Measurements from ENCODE around the gene HOXA7.

Gene HOXA7

DNA sequence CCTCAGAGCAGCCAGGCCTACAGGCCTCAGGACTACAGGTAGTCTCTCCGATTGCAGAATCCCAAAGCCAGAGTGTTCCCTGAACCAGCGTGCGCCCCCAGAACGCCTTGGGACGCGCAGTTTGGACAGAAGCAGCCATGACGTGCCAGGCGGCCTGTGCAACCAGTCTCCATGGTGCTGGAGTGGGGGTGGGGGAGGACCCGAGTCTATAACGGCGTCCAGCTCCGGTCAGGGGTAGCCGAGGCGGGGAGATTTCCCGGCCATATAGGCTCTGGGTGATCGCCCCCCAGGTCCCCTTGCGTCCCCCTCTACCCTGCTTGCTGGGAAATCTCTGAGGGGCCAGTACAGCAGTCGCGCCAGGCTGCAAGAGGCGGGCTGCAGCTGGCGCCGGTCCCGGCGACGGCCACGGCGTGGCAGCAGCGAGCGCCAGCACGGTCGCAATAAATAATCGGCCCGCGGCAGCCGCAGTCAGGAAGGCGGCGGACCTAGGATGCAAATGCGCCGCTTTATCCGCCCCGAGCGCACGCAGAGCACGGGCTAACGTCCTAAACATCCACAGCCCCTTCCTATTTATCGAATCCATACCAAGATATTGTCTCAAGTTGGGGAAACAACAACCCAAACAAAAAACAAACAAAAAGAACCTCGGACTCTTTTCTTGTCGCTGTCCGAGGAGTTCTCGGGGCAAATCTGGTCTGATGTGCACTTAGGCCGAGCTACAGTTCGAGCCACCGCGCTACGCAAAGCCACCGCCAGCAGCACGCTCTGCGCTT, 5.7 kb downstream of the HOXA7 start:
- Histone ChIP-seq H3K27me3 (replicated peaks; ENCODE audit: control insufficient read depth, insufficient read depth, low read length, poor library complexity, severe bottlenecking) (peaks cover 85% of the 10 kb centered on the region), H3K36me3 (ENCODE audit: control insufficient read depth, insufficient read depth, low read length) (no peaks in the 10 kb centered on the region), H3K4me3 (ENCODE audit: insufficient read depth, low read depth, low read length, poor library complexity, severe bottlenecking) (peak overlapping the region; percentile 48), H3K4me1 (ENCODE audit: control insufficient read depth, insufficient read depth, low read length, poor library complexity, severe bottlenecking) (peaks cover 38% of the 10 kb centered on the region), H3K27ac (ENCODE audit: insufficient read depth, low read length, poor library complexity, severe bottlenecking) (no peak overlapping the region), H3K9me3 (ENCODE audit: control insufficient read depth, low read length) (no peaks in the 10 kb centered on the region)
- DNase-seq: peak; percentile 42 to 48 (median 43)

DNA sequence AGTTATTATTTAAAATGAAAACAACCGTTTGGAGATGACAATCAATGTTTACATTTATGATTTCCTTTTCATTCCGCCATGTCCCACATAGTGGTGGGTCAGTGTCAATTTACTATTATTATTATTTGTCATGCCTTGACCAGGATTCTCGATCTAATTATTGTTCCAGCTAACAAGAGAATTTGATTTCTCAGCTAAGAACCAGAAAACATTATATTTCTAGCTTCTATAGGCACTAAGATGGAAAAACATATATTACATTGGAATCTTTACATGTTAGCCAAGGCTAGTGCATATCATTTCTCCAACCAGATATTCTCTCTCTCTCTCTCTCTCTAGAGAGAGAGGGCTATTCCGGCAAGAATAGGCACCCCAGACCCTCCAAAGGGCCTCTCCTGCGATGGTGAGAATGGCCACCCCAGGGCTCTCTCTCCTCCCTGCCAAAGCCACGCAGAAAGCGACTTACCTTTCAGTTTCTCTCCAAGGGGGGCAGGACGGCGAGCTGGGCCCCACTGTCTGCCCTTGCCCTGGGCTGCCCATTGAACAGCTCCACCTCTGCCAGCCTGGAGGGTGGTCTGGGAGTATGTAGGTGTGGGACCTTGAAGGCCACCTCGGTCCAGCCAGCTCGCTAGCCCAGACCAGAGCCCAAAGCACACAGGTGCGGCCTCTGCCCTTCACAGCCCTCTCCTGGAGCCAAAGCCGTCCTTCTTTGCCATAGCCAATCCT, 6.5 kb downstream of the HOXA7 start:
- Histone ChIP-seq H3K27ac (ENCODE audit: insufficient read depth, low read length, poor library complexity, severe bottlenecking) (no peak overlapping the region), H3K9me3 (ENCODE audit: control insufficient read depth, low read length) (no peaks in the 10 kb centered on the region), H3K27me3 (replicated peaks; ENCODE audit: control insufficient read depth, insufficient read depth, low read length, poor library complexity, severe bottlenecking) (peaks cover 78% of the 10 kb centered on the region), H3K4me1 (ENCODE audit: control insufficient read depth, insufficient read depth, low read length, poor library complexity, severe bottlenecking) (peaks cover 31% of the 10 kb centered on the region), H3K4me3 (ENCODE audit: insufficient read depth, low read depth, low read length, poor library complexity, severe bottlenecking) (no peak overlapping the region), H3K36me3 (ENCODE audit: control insufficient read depth, insufficient read depth, low read length) (no peaks in the 10 kb centered on the region)
- DNase-seq: no peak

DNA sequence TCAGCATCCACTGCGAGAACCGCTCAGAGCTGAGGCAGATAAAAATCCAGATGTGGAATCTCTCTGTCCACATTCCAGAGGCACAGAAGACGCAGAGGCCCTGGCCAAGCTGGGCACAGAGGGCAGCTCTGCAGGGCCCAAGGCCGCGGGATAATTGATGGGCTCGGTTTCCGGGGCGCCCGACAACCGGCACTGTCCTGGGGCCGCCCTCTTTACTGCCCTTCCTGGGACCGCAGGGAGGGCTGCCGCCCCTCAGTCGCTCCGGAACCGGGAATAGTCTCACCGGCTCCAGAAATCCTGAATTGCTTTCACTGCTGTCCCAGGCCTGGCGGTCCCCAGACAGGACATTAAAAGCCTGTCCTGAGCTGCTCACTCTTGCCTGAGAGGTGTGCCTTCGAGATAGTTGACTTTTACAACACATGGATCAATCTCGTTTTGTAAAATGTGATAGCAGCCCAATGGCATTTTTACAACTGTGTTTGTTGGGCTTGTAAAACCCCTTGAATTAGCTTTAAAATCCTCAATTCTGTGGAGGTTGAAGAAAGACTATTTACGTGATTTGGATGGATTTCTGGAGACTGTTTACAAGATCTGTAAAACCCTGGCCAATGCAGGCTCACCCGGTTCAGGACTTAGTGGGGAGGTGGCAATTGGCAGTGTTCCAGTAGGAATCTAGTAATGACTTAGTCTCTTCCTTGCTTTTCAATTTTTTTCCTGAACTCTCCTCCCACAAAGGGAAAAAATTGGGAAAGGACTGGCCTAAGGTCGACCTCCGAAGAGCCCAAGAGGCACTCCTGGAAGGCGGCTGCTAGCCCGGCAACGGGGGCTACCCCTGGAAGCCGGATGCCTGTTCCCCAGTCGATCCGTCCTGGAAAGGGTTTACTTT, 7.5 kb downstream of the HOXA7 start:
- Histone ChIP-seq H3K27me3 (replicated peaks; ENCODE audit: control insufficient read depth, insufficient read depth, low read length, poor library complexity, severe bottlenecking) (peaks cover 71% of the 10 kb centered on the region), H3K4me3 (ENCODE audit: insufficient read depth, low read depth, low read length, poor library complexity, severe bottlenecking) (no peak overlapping the region), H3K9me3 (ENCODE audit: control insufficient read depth, low read length) (no peaks in the 10 kb centered on the region), H3K4me1 (ENCODE audit: control insufficient read depth, insufficient read depth, low read length, poor library complexity, severe bottlenecking) (peaks cover 25% of the 10 kb centered on the region), H3K36me3 (ENCODE audit: control insufficient read depth, insufficient read depth, low read length) (no peaks in the 10 kb centered on the region), H3K27ac (ENCODE audit: insufficient read depth, low read length, poor library complexity, severe bottlenecking) (no peak overlapping the region)
- DNase-seq: no peak

DNA sequence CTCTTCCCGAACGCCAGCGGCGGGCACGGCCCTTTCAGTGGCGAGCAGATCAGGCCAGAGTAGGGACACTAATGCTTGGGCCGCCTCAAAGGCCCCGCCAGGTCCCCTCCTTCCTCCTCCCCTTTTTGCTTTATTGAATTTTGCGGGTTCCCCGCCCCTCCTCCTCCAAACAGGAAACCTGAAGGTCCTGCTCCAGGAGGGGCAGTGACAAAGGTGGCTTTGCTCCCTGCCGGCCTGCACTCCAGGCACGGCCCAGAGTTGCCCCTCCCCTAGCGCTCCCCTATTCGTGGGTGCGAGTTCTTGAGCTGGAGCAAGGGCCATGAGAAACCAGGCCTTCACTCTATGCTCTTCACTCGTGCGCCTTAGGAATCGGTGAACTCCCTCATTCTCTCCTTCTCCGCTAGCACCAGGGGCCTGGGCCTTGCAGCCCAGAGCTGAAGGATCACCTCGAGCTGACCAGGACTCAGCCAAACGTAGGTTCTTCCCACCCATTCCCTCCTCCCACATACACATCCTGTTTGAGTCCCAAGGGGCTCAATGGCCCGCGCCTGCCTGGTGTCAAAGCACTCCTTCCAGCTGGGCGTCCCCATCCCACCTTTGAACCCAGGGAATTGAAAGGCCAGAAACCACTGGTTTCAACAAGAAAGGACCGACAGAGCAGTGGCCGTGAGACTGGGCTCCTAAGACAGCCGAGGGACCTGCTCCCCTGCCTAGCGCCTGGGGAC, 8.3 kb downstream of the HOXA7 start:
- no peaks in the 10 kb centered on the region for H3K36me3 ChIP-seq (ENCODE audit: control insufficient read depth, insufficient read depth, low read length)
- DNase-seq: no peak
- H3K27ac ChIP-seq (ENCODE audit: insufficient read depth, low read length, poor library complexity, severe bottlenecking): no peak overlapping the region
- no peaks in the 10 kb centered on the region for H3K9me3 ChIP-seq (ENCODE audit: control insufficient read depth, low read length)
- no peak overlapping the region for H3K4me3 ChIP-seq (ENCODE audit: insufficient read depth, low read depth, low read length, poor library complexity, severe bottlenecking)
- H3K27me3 ChIP-seq (replicated peaks; ENCODE audit: control insufficient read depth, insufficient read depth, low read length, poor library complexity, severe bottlenecking): peaks cover 66% of the 10 kb centered on the region
- H3K4me1 ChIP-seq (ENCODE audit: control insufficient read depth, insufficient read depth, low read length, poor library complexity, severe bottlenecking): peaks cover 25% of the 10 kb centered on the region

DNA sequence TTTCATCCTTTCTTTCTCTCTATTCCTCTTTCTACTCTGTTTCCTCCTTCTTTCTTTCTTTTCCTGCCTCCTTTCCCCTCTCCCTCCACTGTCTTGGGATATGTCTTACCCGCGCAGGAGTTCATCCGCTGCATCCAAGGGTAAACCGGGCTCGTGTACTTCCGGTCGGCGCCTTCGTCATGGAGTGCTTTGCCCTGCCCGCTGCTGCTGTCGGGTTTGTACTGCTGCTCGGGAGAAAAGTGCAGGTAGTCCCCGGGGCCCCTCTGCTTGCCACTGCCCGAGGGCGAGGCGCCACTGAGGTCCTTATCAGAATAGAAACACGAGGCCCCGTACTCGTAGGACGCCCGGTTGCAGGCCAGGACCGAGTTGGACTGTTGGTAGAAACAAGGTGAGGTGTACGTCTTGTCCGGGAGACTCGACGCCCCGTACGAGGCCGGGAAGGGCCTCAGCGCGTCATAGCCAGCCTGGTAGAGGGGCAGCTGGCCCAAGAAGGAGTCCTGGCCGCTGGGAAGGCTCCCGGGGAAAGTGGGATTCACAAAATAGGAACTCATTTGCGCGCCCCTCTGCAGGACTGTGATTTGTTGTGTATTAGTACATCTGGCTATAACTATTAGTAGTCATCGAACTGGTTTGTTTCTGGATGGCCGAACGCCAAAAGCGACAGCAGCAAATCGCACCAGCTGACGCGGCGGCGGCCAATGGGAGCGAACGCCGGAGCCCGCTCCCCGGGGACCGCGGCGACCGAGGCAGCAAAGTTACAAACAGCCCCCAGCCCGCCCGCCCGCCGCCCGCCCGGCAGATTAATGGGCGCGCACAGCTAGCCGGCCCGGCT, 9.1 kb downstream of the HOXA7 start, which contains the start of gene HOXA6:
TSS of gene HOXA6 (minus strand) at position 576 of the 832 bp plus-strand sequence. CDS start at position 551, 25 bp downstream.
- no peak within 1 kb of the TSS for H3K27ac ChIP-seq (ENCODE audit: insufficient read depth, low read length, poor library complexity, severe bottlenecking)
- no peak for DNase-seq
- no peaks in the 10 kb centered on the region for H3K36me3 ChIP-seq (ENCODE audit: control insufficient read depth, insufficient read depth, low read length)
- peaks cover 25% of the 10 kb centered on the region for H3K4me1 ChIP-seq (ENCODE audit: control insufficient read depth, insufficient read depth, low read length, poor library complexity, severe bottlenecking)
- H3K9me3 ChIP-seq (ENCODE audit: control insufficient read depth, low read length): no peaks in the 10 kb centered on the region
- H3K27me3 ChIP-seq (replicated peaks; ENCODE audit: control insufficient read depth, insufficient read depth, low read length, poor library complexity, severe bottlenecking): peaks cover 64% of the 10 kb centered on the region
- H3K4me3 ChIP-seq (ENCODE audit: insufficient read depth, low read depth, low read length, poor library complexity, severe bottlenecking): no peak within 1 kb of the TSS

DNA sequence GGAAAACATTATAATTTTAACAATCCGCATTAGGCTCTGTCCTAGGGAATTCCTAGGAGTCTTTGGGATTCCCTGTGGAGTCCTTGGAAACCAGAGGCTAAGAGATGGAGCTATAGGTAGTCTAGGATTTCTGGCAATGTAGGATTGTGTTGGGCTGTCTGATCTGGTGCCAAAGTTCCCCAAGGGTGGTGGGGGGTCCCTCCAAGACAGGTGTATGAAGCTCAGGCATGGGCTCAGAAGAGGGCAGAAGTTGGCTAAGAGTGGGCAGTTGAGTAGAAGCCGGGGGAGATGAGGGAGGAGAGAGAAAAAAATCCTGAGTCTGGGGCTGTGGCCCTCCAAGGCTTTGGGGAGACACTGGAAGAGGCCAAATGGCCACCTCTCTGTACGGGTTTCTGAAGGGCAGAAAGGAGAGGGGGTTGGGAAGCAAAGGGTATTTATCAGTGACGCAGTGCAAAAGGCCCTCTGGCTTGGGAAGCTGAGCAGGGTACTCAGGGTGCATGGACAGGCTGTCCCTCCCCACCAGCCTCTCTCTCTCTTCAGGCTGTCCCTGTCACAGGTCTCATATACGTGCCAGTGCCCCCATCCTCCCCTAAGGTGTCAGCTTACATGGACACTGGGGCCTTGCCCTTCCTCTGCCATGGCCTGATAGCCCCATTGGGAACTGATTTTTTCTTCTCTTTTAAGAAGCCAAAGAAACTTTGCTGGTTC, 9.8 kb downstream of the HOXA7 start:
- no peak for DNase-seq
- peaks cover 19% of the 10 kb centered on the region for H3K4me1 ChIP-seq (ENCODE audit: control insufficient read depth, insufficient read depth, low read length, poor library complexity, severe bottlenecking)
- peaks cover 56% of the 10 kb centered on the region for H3K27me3 ChIP-seq (replicated peaks; ENCODE audit: control insufficient read depth, insufficient read depth, low read length, poor library complexity, severe bottlenecking)
- no peak overlapping the region for H3K27ac ChIP-seq (ENCODE audit: insufficient read depth, low read length, poor library complexity, severe bottlenecking)
- H3K4me3 ChIP-seq (ENCODE audit: insufficient read depth, low read depth, low read length, poor library complexity, severe bottlenecking): no peak overlapping the region
- H3K36me3 ChIP-seq (ENCODE audit: control insufficient read depth, insufficient read depth, low read length): no peaks in the 10 kb centered on the region
- H3K9me3 ChIP-seq (ENCODE audit: control insufficient read depth, low read length): no peaks in the 10 kb centered on the region

DNA sequence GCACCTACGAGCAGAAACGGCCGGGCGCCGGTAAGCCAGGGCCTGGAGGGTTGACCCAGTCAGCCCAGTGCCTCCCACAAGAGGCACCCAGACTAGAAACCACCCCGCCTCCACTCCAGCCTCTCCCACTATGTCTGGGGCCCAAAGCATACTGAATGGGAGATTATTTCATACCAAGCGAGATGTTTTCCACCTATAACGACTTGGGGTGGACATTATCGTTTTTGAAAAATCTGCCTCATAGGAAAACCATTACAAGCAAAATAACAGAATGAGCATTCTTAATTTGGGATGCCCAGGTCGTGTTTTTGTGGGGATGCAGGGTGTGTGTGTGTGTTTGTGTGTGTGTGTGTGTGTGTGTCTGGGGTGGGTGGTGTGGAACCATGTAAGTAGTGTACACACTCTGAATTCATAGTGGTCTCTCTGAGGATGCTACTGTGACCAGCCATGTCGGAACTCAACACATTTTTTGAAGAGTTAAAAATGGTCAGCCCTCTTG, 10.5 kb downstream of the HOXA7 start:
- Histone ChIP-seq H3K36me3 (ENCODE audit: control insufficient read depth, insufficient read depth, low read length) (no peaks in the 10 kb centered on the region), H3K4me1 (ENCODE audit: control insufficient read depth, insufficient read depth, low read length, poor library complexity, severe bottlenecking) (peaks cover 12% of the 10 kb centered on the region), H3K27me3 (replicated peaks; ENCODE audit: control insufficient read depth, insufficient read depth, low read length, poor library complexity, severe bottlenecking) (peaks cover 49% of the 10 kb centered on the region), H3K4me3 (ENCODE audit: insufficient read depth, low read depth, low read length, poor library complexity, severe bottlenecking) (no peak overlapping the region), H3K27ac (ENCODE audit: insufficient read depth, low read length, poor library complexity, severe bottlenecking) (no peak overlapping the region), H3K9me3 (ENCODE audit: control insufficient read depth, low read length) (no peaks in the 10 kb centered on the region)
- DNase-seq: no peak

DNA sequence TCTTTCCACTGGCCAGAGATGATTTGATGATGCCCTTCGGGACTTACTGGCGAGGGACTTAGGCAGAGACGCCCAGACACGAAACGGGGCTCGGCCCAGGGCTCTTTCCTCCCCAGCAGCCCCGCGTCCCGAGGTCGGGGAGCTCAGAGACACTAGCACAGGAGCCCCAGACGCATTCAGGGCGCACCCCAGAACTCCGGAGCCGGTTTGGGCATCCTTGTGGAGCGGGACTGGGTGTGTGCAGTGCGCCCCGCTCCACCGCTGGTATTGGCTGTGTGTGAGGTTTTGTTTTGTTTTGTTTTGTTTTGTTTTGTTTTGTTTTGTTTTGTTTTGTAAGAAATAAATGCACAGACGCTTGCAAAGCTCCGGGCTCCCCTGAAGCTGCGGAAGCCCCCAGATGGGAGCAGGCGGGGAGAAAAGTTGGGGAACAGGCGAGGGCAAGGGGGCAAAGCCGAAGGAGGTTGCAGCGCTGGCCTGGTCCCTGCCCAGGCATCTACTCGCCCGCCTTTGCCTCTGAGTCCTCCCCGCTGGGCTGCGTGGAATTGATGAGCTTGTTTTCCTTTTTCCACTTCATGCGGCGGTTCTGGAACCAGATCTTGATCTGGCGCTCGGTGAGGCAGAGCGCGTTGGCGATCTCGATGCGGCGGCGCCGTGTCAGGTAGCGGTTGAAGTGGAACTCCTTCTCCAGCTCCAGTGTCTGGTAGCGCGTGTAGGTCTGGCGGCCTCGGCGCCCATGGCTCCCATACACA, 11.1 kb downstream of the HOXA7 start:
- Histone ChIP-seq H3K27ac (ENCODE audit: insufficient read depth, low read length, poor library complexity, severe bottlenecking) (no peak overlapping the region), H3K4me3 (ENCODE audit: insufficient read depth, low read depth, low read length, poor library complexity, severe bottlenecking) (no peak overlapping the region), H3K36me3 (ENCODE audit: control insufficient read depth, insufficient read depth, low read length) (no peaks in the 10 kb centered on the region), H3K9me3 (ENCODE audit: control insufficient read depth, low read length) (no peaks in the 10 kb centered on the region), H3K4me1 (ENCODE audit: control insufficient read depth, insufficient read depth, low read length, poor library complexity, severe bottlenecking) (peaks cover 6% of the 10 kb centered on the region), H3K27me3 (replicated peaks; ENCODE audit: control insufficient read depth, insufficient read depth, low read length, poor library complexity, severe bottlenecking) (peaks cover 44% of the 10 kb centered on the region)
- DNase-seq: no peak

All from effector memory CD4-positive, alpha-beta T cell (primary cell).